Measurements from ENCODE around the gene PROSER3. TPM values are rescaled to one million over a fixed set of nuclear protein-coding genes. Genes with fewer than 3 reads are reported as not detected.

PROSER3 gene
- polyA plus RNA-seq = 16.3 TPM
- long read RNA-seq, donor 1 = 0 reads
- long read RNA-seq, donor 2, partial matches to known transcripts = 0 of 2 reads
- long read RNA-seq, donor 2, other reads (novel, unspliced or antisense) = 0 of 2 reads
- long read RNA-seq, donor 3 = 0 reads
- long read RNA-seq, donor 4 = 0 reads
- long read RNA-seq, donor 5 = 0 reads
- long read RNA-seq, donor 6 = 0 reads
- long read RNA-seq, donor 7, partial matches to known transcripts = 0 of 1 reads
- long read RNA-seq, donor 7, other reads (novel, unspliced or antisense) = 0 of 1 reads
- long read RNA-seq, donor 8, partial matches to known transcripts = 0 of 2 reads
- long read RNA-seq, donor 8, other reads (novel, unspliced or antisense) = 0 of 2 reads
- long read RNA-seq, donor 9, partial matches to known transcripts = 0 of 1 reads
- long read RNA-seq, donor 9, other reads (novel, unspliced or antisense) = 0 of 1 reads
- long read RNA-seq, donor 10 = 0 reads
- long read RNA-seq, donor 11 = 0 reads

- peaks cover 25% of the 10 kb centered on the region for H3K4me1 ChIP-seq (ENCODE audit: control insufficient read depth, insufficient read depth, low read length)
- H3K4me3 ChIP-seq (ENCODE audit: low read length) = peak within 1 kb of the TSS; percentile 81
- WGBS (ENCODE audit: insufficient coverage, low lambda C conversion rate) = 0% methylated on average over 4 of the region's 53 CpGs
- H3K36me3 ChIP-seq (ENCODE audit: control insufficient read depth, insufficient read depth, low read length) = peaks cover 23% of the 10 kb centered on the region
- peak; percentile 98 to 99 for DNase-seq
- H3K9me3 ChIP-seq (ENCODE audit: control insufficient read depth, low read depth, low read length) = no peaks in the 10 kb centered on the region
- H3K27me3 ChIP-seq (ENCODE audit: control insufficient read depth, insufficient read depth, low read length) = peaks cover 23% of the 10 kb centered on the region
- H3K27ac ChIP-seq (ENCODE audit: low read length) = peak within 1 kb of the TSS; percentile 89
These were observed at the start of gene PROSER3 for GRCh38 chr19:35757749-35758608. TSS of gene PROSER3 (plus strand) at chr19:35758176. CDS start at chr19:35758216, 40 bp downstream.

- H3K9me3 ChIP-seq (ENCODE audit: control insufficient read depth, low read depth, low read length) = peaks cover 3% of the 10 kb centered on the region
- no peak overlapping the region for H3K4me3 ChIP-seq (ENCODE audit: low read length)
- peaks cover 15% of the 10 kb centered on the region for H3K27me3 ChIP-seq (ENCODE audit: control insufficient read depth, insufficient read depth, low read length)
- no CpG with 5 or more reads among the region's 1 CpG for WGBS (ENCODE audit: insufficient coverage, low lambda C conversion rate)
- H3K36me3 ChIP-seq (ENCODE audit: control insufficient read depth, insufficient read depth, low read length) = no peaks in the 10 kb centered on the region
- no peak overlapping the region for H3K27ac ChIP-seq (ENCODE audit: low read length)
- H3K4me1 ChIP-seq (ENCODE audit: control insufficient read depth, insufficient read depth, low read length) = no peaks in the 10 kb centered on the region
- no peak for DNase-seq
These were observed 49.6 kb upstream of the PROSER3 start for GRCh38 chr19:35708391-35708790.

- H3K4me1 ChIP-seq (ENCODE audit: control insufficient read depth, insufficient read depth, low read length) = peaks cover 10% of the 10 kb centered on the region
- H3K36me3 ChIP-seq (ENCODE audit: control insufficient read depth, insufficient read depth, low read length) = no peaks in the 10 kb centered on the region
- no peaks in the 10 kb centered on the region for H3K9me3 ChIP-seq (ENCODE audit: control insufficient read depth, low read depth, low read length)
- no peak overlapping the region for H3K4me3 ChIP-seq (ENCODE audit: low read length)
- no peak for DNase-seq
- WGBS (ENCODE audit: insufficient coverage, low lambda C conversion rate) = no CpG with 5 or more reads among the region's 13 CpGs
- no peak overlapping the region for H3K27ac ChIP-seq (ENCODE audit: low read length)
- peaks cover 5% of the 10 kb centered on the region for H3K27me3 ChIP-seq (ENCODE audit: control insufficient read depth, insufficient read depth, low read length)
These were observed 46.9 kb upstream of the PROSER3 start for GRCh38 chr19:35710784-35711723.

- Histone ChIP-seq H3K4me3 (ENCODE audit: low read length) (no peak overlapping the region), H3K4me1 (ENCODE audit: control insufficient read depth, insufficient read depth, low read length) (peaks cover 10% of the 10 kb centered on the region), H3K27me3 (ENCODE audit: control insufficient read depth, insufficient read depth, low read length) (peaks cover 5% of the 10 kb centered on the region), H3K27ac (ENCODE audit: low read length) (no peak overlapping the region), H3K9me3 (ENCODE audit: control insufficient read depth, low read depth, low read length) (no peaks in the 10 kb centered on the region), H3K36me3 (ENCODE audit: control insufficient read depth, insufficient read depth, low read length) (no peaks in the 10 kb centered on the region)
- no peak for DNase-seq
- WGBS (ENCODE audit: insufficient coverage, low lambda C conversion rate) = 80% methylated on average over 1 of the region's 11 CpGs
These were observed 45.1 kb upstream of the PROSER3 start for GRCh38 chr19:35712567-35713505.

GRCh38 chr19:35713506-35713850 lies 44.5 kb upstream of the PROSER3 start:
- H3K27me3 ChIP-seq (ENCODE audit: control insufficient read depth, insufficient read depth, low read length) = peaks cover 5% of the 10 kb centered on the region
- 50% methylated on average over 1 of the region's 2 CpGs for WGBS (ENCODE audit: insufficient coverage, low lambda C conversion rate)
- H3K9me3 ChIP-seq (ENCODE audit: control insufficient read depth, low read depth, low read length) = no peaks in the 10 kb centered on the region
- no peak overlapping the region for H3K4me3 ChIP-seq (ENCODE audit: low read length)
- H3K36me3 ChIP-seq (ENCODE audit: control insufficient read depth, insufficient read depth, low read length) = no peaks in the 10 kb centered on the region
- DNase-seq = no peak
- H3K27ac ChIP-seq (ENCODE audit: low read length) = no peak overlapping the region
- peaks cover 10% of the 10 kb centered on the region for H3K4me1 ChIP-seq (ENCODE audit: control insufficient read depth, insufficient read depth, low read length)

GRCh38 chr19:35713904-35714495 lies 44.0 kb upstream of the PROSER3 start:
- no peak for DNase-seq
- Histone ChIP-seq H3K27ac (ENCODE audit: low read length) (no peak overlapping the region), H3K9me3 (ENCODE audit: control insufficient read depth, low read depth, low read length) (no peaks in the 10 kb centered on the region), H3K27me3 (ENCODE audit: control insufficient read depth, insufficient read depth, low read length) (peaks cover 5% of the 10 kb centered on the region), H3K4me1 (ENCODE audit: control insufficient read depth, insufficient read depth, low read length) (peaks cover 13% of the 10 kb centered on the region), H3K36me3 (ENCODE audit: control insufficient read depth, insufficient read depth, low read length) (no peaks in the 10 kb centered on the region), H3K4me3 (ENCODE audit: low read length) (no peak overlapping the region)
- no CpG with 5 or more reads among the region's 12 CpGs for WGBS (ENCODE audit: insufficient coverage, low lambda C conversion rate)

GRCh38 chr19:35714601-35715354 lies 43.2 kb upstream of the PROSER3 start:
- Histone ChIP-seq H3K4me1 (ENCODE audit: control insufficient read depth, insufficient read depth, low read length) (peaks cover 21% of the 10 kb centered on the region), H3K27ac (ENCODE audit: low read length) (no peak overlapping the region), H3K36me3 (ENCODE audit: control insufficient read depth, insufficient read depth, low read length) (peaks cover 3% of the 10 kb centered on the region), H3K27me3 (ENCODE audit: control insufficient read depth, insufficient read depth, low read length) (peaks cover 5% of the 10 kb centered on the region), H3K4me3 (ENCODE audit: low read length) (no peak overlapping the region), H3K9me3 (ENCODE audit: control insufficient read depth, low read depth, low read length) (no peaks in the 10 kb centered on the region)
- no peak for DNase-seq
- WGBS (ENCODE audit: insufficient coverage, low lambda C conversion rate) = no CpG with 5 or more reads among the region's 14 CpGs

GRCh38 chr19:35715355-35715809 lies 42.6 kb upstream of the PROSER3 start:
- H3K9me3 ChIP-seq (ENCODE audit: control insufficient read depth, low read depth, low read length) = no peaks in the 10 kb centered on the region
- peak overlapping the region; percentile 65 for H3K4me3 ChIP-seq (ENCODE audit: low read length)
- H3K27me3 ChIP-seq (ENCODE audit: control insufficient read depth, insufficient read depth, low read length) = peaks cover 5% of the 10 kb centered on the region
- no CpG with 5 or more reads among the region's 7 CpGs for WGBS (ENCODE audit: insufficient coverage, low lambda C conversion rate)
- H3K4me1 ChIP-seq (ENCODE audit: control insufficient read depth, insufficient read depth, low read length) = peaks cover 21% of the 10 kb centered on the region
- DNase-seq = no peak
- H3K36me3 ChIP-seq (ENCODE audit: control insufficient read depth, insufficient read depth, low read length) = peaks cover 9% of the 10 kb centered on the region
- no peak overlapping the region for H3K27ac ChIP-seq (ENCODE audit: low read length)

All from large intestine (tissue), 12 donors.